Smooth muscle cell (in vitro differentiated cells): Measurements from ENCODE around the gene BARX2. TPM values are rescaled to one million over a fixed set of nuclear protein-coding genes. Genes with fewer than 3 reads are reported as not detected.

Experiments used
- DNase-seq: peaks from one replicate; lab custom pipeline; 2025; ENCODE audit not compliant: unreplicated experiment; lab: John Stamatoyannopoulos, UW
- H2AFZ ChIP-seq: fragments of 200-600 bp; sonication (generic); 2 replicates; pipeline ENCODE4 v1.6.0; 2016; ENCODE audit warnings: antibody characterized with exemption, low read depth, mild to moderate bottlenecking
- H3F3A ChIP-seq: fragments of 200-600 bp; sonication (generic); 2 replicates; pipeline ENCODE4 v1.6.0; 2017; ENCODE audit warnings: antibody characterized with exemption, low read depth
- H3K27ac ChIP-seq: fragments of 200-600 bp; sonication (generic); 2 replicates; pipeline ENCODE4 v1.5.1; 2016; ENCODE audit warnings: low read depth, mild to moderate bottlenecking
- H3K27me3 ChIP-seq: fragments of 200-600 bp; sonication (generic); 2 replicates; pipeline ENCODE4 v1.6.1; 2016; ENCODE audit warnings: low read depth, mild to moderate bottlenecking
- H3K36me3 ChIP-seq: fragments of 200-600 bp; sonication (generic); 2 replicates; pipeline ENCODE4 v1.5.1; 2016; ENCODE audit warnings: low read depth
- H3K4me1 ChIP-seq: fragments of 200-600 bp; sonication (generic); 2 replicates; pipeline ENCODE4 v1.5.1; 2016; ENCODE audit warnings: low read depth
- H3K4me2 ChIP-seq: fragments of 200-600 bp; sonication (generic); 2 replicates; pipeline ENCODE4 v1.6.0; 2016; ENCODE audit warnings: mild to moderate bottlenecking
- H3K4me3 ChIP-seq: fragments of 200-600 bp; sonication (generic); 2 replicates; pipeline ENCODE4 v1.5.1; 2016; ENCODE audit warnings: mild to moderate bottlenecking
- H3K79me2 ChIP-seq: fragments of 200-600 bp; sonication (generic); 2 replicates; pipeline ENCODE4 v1.6.0; 2016; ENCODE audit warnings: low read depth, mild to moderate bottlenecking
- H3K9ac ChIP-seq: fragments of 200-600 bp; sonication (generic); 2 replicates; pipeline ENCODE4 v1.6.0; 2016; ENCODE audit warnings: low read depth
- H3K9me3 ChIP-seq: fragments of 200-600 bp; sonication (generic); replicated peaks from 2 replicates; pipeline ENCODE4 v1.5.1; 2016; ENCODE audit warnings: low read depth
- H4K20me1 ChIP-seq: fragments of 200-600 bp; sonication (generic); 2 replicates; pipeline ENCODE4 v1.6.0; 2016; ENCODE audit warnings: low read depth
- CTCF ChIP-seq: fragments of 200-600 bp; sonication (generic); IDR thresholded peaks from 2 replicates; pipeline ENCODE4 v1.5.1; 2017; ENCODE audit warnings: borderline replicate concordance, mild to moderate bottlenecking, antibody characterized with exemption; ENCODE audit not compliant: insufficient read depth, poor library complexity, severe bottlenecking
- WGBS: methylation state at CpG from one replicate; pipeline ENCODE4 v1.1.7; 2016; ENCODE audit warnings: low lambda C conversion rate; 5-methylcytosine and 5-hydroxymethylcytosine counted together
- polyA plus RNA-seq: library from polyadenylated mRNA; unstranded; fragments of >200 nt; fragmentation: Nextera tagmentation; extraction: Ambion mirVana; gene quantifications from 2 replicates; pipeline ENCODE4 v1.2.1, GENCODE V29; 2016
- total RNA-seq: library from RNA; depleted of rRNA; stranded (reverse); fragments of >200 nt; gene quantifications from 2 replicates; pipeline ENCODE4 v1.2.3, GENCODE V29; 2014

Gene BARX2
- total and polyA plus RNA-seq, 2 experiments from 2014 or later: 1.2 to 4.8 TPM

- peak overlapping the region; percentile 18 for H3K9ac ChIP-seq
- WGBS: 76% methylated on average over 17 of the region's 17 CpGs
- H3F3A ChIP-seq: no peaks in the 10 kb centered on the region
- no peak for TF ChIP-seq CTCF
- no peaks in the 10 kb centered on the region for H4K20me1 ChIP-seq
- H3K4me2 ChIP-seq: no peak overlapping the region
- H3K4me3 ChIP-seq: no peak overlapping the region
- H3K79me2 ChIP-seq: no peaks in the 10 kb centered on the region
- H3K9me3 ChIP-seq: no peaks in the 10 kb centered on the region
- H3K27ac ChIP-seq: peak overlapping the region; percentile 79
- DNase-seq: no peak
- no peaks in the 10 kb centered on the region for H3K36me3 ChIP-seq
- no peak overlapping the region for H2AFZ ChIP-seq
- H3K4me1 ChIP-seq: peaks cover 8% of the 10 kb centered on the region
- H3K27me3 ChIP-seq: no peaks in the 10 kb centered on the region
These were observed 80.4 kb downstream of the BARX2 start for GRCh38 chr11:129455756-129456655.

DNA sequence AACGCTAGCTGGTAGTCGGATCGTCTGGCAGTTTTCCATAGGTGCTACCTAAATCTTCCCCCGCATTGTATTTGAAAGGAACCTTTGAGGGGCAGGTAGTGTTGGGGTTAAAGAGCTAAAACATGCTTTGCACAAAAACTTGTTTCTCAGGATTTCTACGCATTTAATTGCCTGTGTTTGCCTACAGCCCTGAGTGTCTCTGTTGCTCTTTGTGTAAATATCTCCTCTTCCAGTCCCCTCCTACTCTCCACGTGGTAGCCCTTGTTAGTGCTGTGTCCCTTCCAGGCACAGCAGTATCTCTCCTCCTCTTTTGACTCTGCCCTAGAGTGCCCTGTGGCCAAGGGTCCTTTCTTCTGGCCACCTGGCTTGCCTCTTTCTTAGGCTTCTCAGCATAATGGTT is 81.7 kb downstream of the BARX2 start:
- H3K79me2 ChIP-seq: no peaks in the 10 kb centered on the region
- no peaks in the 10 kb centered on the region for H3K27me3 ChIP-seq
- no peaks in the 10 kb centered on the region for H3K36me3 ChIP-seq
- no peak overlapping the region for H3K4me3 ChIP-seq
- TF ChIP-seq CTCF: no peak
- H3K9me3 ChIP-seq: no peaks in the 10 kb centered on the region
- DNase-seq: no peak
- peak overlapping the region; percentile 67 for H3K27ac ChIP-seq
- no peak overlapping the region for H2AFZ ChIP-seq
- no peak overlapping the region for H3K4me2 ChIP-seq
- H4K20me1 ChIP-seq: no peaks in the 10 kb centered on the region
- H3K9ac ChIP-seq: no peak overlapping the region
- peaks cover 8% of the 10 kb centered on the region for H3K4me1 ChIP-seq
- WGBS: 46% methylated on average over 6 of the region's 6 CpGs
- H3F3A ChIP-seq: no peaks in the 10 kb centered on the region

GRCh38 chr11:129458278-129458677 is 82.6 kb downstream of the BARX2 start:
- Histone ChIP-seq H3K9me3 (no peaks in the 10 kb centered on the region), H3F3A (no peaks in the 10 kb centered on the region), H2AFZ (no peak overlapping the region), H3K4me2 (no peak overlapping the region), H4K20me1 (no peaks in the 10 kb centered on the region), H3K27me3 (no peaks in the 10 kb centered on the region), H3K9ac (peak overlapping the region; percentile 35), H3K36me3 (no peaks in the 10 kb centered on the region), H3K79me2 (no peaks in the 10 kb centered on the region), H3K4me3 (no peak overlapping the region), H3K27ac (peak overlapping the region; percentile 67), H3K4me1 (peaks cover 4% of the 10 kb centered on the region)
- TF ChIP-seq CTCF: no peak
- DNase-seq: no peak
- 69% methylated on average over 3 of the region's 3 CpGs for WGBS
